ENCODE results near the gene PTPN2. TPM values are rescaled to one million over a fixed set of nuclear protein-coding genes. Genes with fewer than 3 reads are reported as not detected.

The PTPN2 gene
- total RNA-seq, 2 experiments from 2014 or later = 54.9 to 69.7 TPM

DNA sequence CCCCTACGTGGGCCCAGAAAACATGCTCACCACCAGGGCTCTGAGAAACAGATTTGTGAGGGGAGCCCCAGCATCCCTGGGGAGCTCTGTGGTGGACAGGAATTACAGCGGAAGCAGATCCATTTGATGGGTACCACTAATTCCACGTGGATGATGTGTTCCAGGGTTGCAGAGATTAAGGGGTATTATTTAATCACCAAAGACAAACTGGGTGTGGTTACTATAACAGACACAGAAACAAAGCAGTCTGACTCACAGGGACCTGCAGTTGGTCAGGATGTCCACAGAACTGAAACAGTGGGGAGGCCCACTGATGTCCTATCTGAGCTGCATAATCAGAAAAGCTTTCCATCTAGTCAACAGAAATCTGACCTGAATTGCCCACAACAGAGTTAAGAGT, 115.4 kb downstream of the PTPN2 start:
- no peak for DNase-seq (ENCODE audit: low spot score)
- no peaks in the 10 kb centered on the region for H3K4me1 ChIP-seq (ENCODE audit: insufficient read depth, low read length, poor library complexity, severe bottlenecking)
- no peaks in the 10 kb centered on the region for H4K20me1 ChIP-seq (ENCODE audit: insufficient read depth, low read length)
- no peaks in the 10 kb centered on the region for H3K9me3 ChIP-seq (ENCODE audit: low read length)
- CTCF ChIA-PET (ENCODE audit: unreplicated experiment) = no interaction called here
- no peak overlapping the region for H3K27ac ChIP-seq (ENCODE audit: low read depth, low read length, poor library complexity, severe bottlenecking)
- no peak for TF ChIP-seq CTCF (conservative IDR thresholded peaks at IDR 0.05; ENCODE audit: low read length)
- TF ChIP-seq EZH2phosphoT487 (IDR thresholded peaks at IDR 0.05; ENCODE audit: borderline replicate concordance, low read depth, low read length) = no peak
- no peak overlapping the region for H2AFZ ChIP-seq (ENCODE audit: low read length)
- no peak overlapping the region for H3K4me2 ChIP-seq (ENCODE audit: low read length)
- BruUV-seq (replicated peaks) = no TSS peak
- H3K4me3 ChIP-seq (ENCODE audit: low read depth, low read length, poor library complexity, severe bottlenecking) = no peak overlapping the region
- intact Hi-C loops (cut with micrococcal nuclease; ENCODE audit: unreplicated experiment) = no loop called here
- POLR2A ChIA-PET = no interaction called here
- no peaks in the 10 kb centered on the region for H3K36me3 ChIP-seq (ENCODE audit: insufficient read depth, low read length)
- no peaks in the 10 kb centered on the region for H3K79me2 ChIP-seq (ENCODE audit: insufficient read depth, low read depth, low read length)
- H3K9me2 ChIP-seq (ENCODE audit: insufficient read depth, low read length) = no peaks in the 10 kb centered on the region

DNA sequence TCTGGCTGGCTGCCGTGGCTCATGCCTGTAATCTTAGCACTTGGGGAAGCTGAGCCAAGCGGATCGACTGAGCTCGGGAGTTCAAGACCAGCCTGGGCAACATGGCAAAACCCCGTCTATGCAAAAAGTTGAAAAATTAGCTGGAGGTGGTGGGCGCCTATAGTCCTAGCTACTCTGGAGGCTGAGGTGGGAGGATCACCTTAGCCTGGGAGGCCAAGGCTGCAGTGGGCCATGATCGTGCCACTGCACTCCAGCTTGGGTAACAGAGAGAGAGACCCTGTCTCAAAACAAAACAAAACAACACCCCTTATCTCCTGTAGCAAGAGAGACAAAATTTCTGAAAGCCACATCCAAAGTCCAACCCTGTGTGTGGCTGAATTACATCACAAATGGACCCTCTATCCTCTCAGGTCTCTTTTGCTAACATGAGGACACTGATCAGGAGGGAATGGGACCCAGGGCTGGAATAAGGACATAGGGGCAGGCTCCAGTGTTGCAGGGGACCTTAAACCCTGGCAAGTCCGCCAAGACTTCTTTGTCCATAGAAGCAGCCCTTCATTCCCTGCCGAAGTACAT, 116.4 kb downstream of the PTPN2 start:
- POLR2A ChIA-PET = interaction anchor here (0.6 to 0.7 kb wide), 2 partner anchors 62 to 454 kb away, joined by 3 read pairs; no protein-coding TSS in a partner anchor
- Histone ChIP-seq H3K36me3 (ENCODE audit: insufficient read depth, low read length) (no peaks in the 10 kb centered on the region), H4K20me1 (ENCODE audit: insufficient read depth, low read length) (no peaks in the 10 kb centered on the region), H3K79me2 (ENCODE audit: insufficient read depth, low read depth, low read length) (no peaks in the 10 kb centered on the region), H2AFZ (ENCODE audit: low read length) (no peak overlapping the region), H3K4me3 (ENCODE audit: low read depth, low read length, poor library complexity, severe bottlenecking) (no peak overlapping the region), H3K27ac (ENCODE audit: low read depth, low read length, poor library complexity, severe bottlenecking) (no peak overlapping the region), H3K9me2 (ENCODE audit: insufficient read depth, low read length) (no peaks in the 10 kb centered on the region), H3K9me3 (ENCODE audit: low read length) (no peaks in the 10 kb centered on the region), H3K4me2 (ENCODE audit: low read length) (no peak overlapping the region), H3K4me1 (ENCODE audit: insufficient read depth, low read length, poor library complexity, severe bottlenecking) (no peaks in the 10 kb centered on the region)
- CTCF ChIA-PET (ENCODE audit: unreplicated experiment) = no interaction called here
- no peak for DNase-seq (ENCODE audit: low spot score)
- TF ChIP-seq CTCF (conservative IDR thresholded peaks at IDR 0.05; ENCODE audit: low read length) (no peak), EZH2phosphoT487 (IDR thresholded peaks at IDR 0.05; ENCODE audit: borderline replicate concordance, low read depth, low read length) (no peak)
- BruUV-seq (replicated peaks) = no TSS peak
- intact Hi-C loops (cut with micrococcal nuclease; ENCODE audit: unreplicated experiment) = no loop called here

DNA sequence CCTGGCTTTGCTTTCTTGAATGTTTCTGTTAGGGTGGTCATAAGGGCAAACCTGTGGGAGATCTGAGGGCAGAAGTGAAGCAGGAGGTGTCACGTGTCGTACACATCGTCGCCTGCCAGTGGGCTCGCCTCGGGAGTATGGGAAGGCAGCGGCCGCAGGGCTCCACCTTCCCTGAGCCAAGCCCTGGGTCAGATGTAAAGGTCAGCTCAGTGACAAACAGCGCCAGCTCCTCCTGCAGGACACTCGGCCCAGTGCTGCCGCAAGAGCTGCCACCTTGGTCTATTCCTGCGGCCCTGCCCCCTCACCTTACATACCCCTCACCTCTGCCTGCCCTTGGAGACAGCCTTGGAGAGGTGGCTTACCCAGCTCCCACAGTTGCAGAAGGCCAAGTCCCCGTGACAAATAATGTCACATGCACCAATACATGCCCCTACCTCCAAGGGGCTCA, 117.0 kb downstream of the PTPN2 start:
- TF ChIP-seq EZH2phosphoT487 (IDR thresholded peaks at IDR 0.05; ENCODE audit: borderline replicate concordance, low read depth, low read length) (no peak), CTCF (conservative IDR thresholded peaks at IDR 0.05; ENCODE audit: low read length) (no peak)
- no peaks in the 10 kb centered on the region for H3K4me1 ChIP-seq (ENCODE audit: insufficient read depth, low read length, poor library complexity, severe bottlenecking)
- BruUV-seq (replicated peaks) = no TSS peak
- H2AFZ ChIP-seq (ENCODE audit: low read length) = no peak overlapping the region
- no peak for DNase-seq (ENCODE audit: low spot score)
- H3K27ac ChIP-seq (ENCODE audit: low read depth, low read length, poor library complexity, severe bottlenecking) = no peak overlapping the region
- no peaks in the 10 kb centered on the region for H3K79me2 ChIP-seq (ENCODE audit: insufficient read depth, low read depth, low read length)
- no peaks in the 10 kb centered on the region for H3K36me3 ChIP-seq (ENCODE audit: insufficient read depth, low read length)
- POLR2A ChIA-PET = interaction anchor here (0.6 kb wide), 1 partner anchor 75 kb away, joined by 3 read pairs; no protein-coding TSS in a partner anchor
- no peaks in the 10 kb centered on the region for H4K20me1 ChIP-seq (ENCODE audit: insufficient read depth, low read length)
- CTCF ChIA-PET (ENCODE audit: unreplicated experiment) = no interaction called here
- intact Hi-C loops (cut with micrococcal nuclease; ENCODE audit: unreplicated experiment) = no loop called here
- no peak overlapping the region for H3K4me3 ChIP-seq (ENCODE audit: low read depth, low read length, poor library complexity, severe bottlenecking)
- H3K9me3 ChIP-seq (ENCODE audit: low read length) = no peaks in the 10 kb centered on the region
- H3K9me2 ChIP-seq (ENCODE audit: insufficient read depth, low read length) = no peaks in the 10 kb centered on the region
- H3K4me2 ChIP-seq (ENCODE audit: low read length) = no peak overlapping the region
